ENCODE measurements around the gene EYA2.

EYA2 gene

DNA sequence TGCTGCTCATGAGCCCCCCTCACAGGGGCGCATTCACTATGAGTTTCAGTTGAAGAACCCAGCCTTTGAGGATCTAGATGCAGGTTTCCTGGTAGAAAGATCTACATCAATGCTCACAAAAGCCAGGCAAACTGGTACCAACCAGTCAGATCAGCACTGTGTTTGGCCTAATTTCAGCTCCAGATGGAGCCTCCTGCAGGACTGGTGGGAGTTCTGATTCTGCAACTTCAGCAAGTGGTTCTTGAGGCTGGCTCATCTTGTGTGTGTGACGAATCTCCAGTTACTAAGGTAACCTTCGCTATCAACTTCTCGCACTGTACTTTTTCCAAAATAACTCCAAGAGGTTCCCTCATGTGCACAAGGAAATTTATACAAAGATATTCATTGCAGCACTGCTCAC, 343.1 kb downstream of the EYA2 start:
- DNase-seq, result no peak

Measured in DMS 273 treated with DMSO at 0.1 percent for 48 hours (cell line).